DND-41 (cell line): Measurements from ENCODE around the gene CMPK1.

Source experiments
- ATAC-seq: fragments of 200-7000 bp; cut with Tn5 transposase; 3 replicates; pipeline ENCODE4 v1.9.1; 2021; ENCODE audit warnings: low read depth; ENCODE audit not compliant: insufficient read depth
- DNase-seq: peaks from one replicate; pipeline ENCODE4 v3.0.0-alpha.2; 2020
- H2AFZ ChIP-seq: 2 replicates; pipeline ENCODE4 v1.6.0; 2012; ENCODE audit warnings: low read depth, low read length
- H3K27ac ChIP-seq: 2 replicates; pipeline ENCODE4 v1.5.1; 2012; ENCODE audit warnings: low read length, inconsistent platforms
- H3K27me3 ChIP-seq: fragments of 200-600 bp; sonication (generic); 2 replicates; pipeline ENCODE4 v1.6.0; 2012; ENCODE audit warnings: low read length, mild to moderate bottlenecking, inconsistent platforms; ENCODE audit not compliant: insufficient read depth, poor library complexity
- H3K36me3 ChIP-seq: 2 replicates; pipeline ENCODE4 v1.5.1; 2012; ENCODE audit warnings: low read length, inconsistent platforms; ENCODE audit not compliant: insufficient read depth
- H3K4me1 ChIP-seq: 2 replicates; pipeline ENCODE4 v1.5.1; 2012; ENCODE audit warnings: mild to moderate bottlenecking, low read length; ENCODE audit not compliant: insufficient read depth
- H3K4me2 ChIP-seq: 2 replicates; pipeline ENCODE4 v1.6.0; 2012; ENCODE audit warnings: mild to moderate bottlenecking, moderate library complexity, low read length, inconsistent platforms; ENCODE audit not compliant: insufficient read depth
- H3K4me3 ChIP-seq, 2 experiments: fragments of 200-600 bp in 1 of 2; shearing (Covaris generic) in 1 of 2; 2 replicates each; pipeline ENCODE4 v1.5.1; 2012 to 2016; ENCODE audit warnings: inconsistent platforms in 2 of 2, low read length in 2 of 2, mild to moderate bottlenecking in 2 of 2, low read depth in 1 of 2, moderate library complexity in 1 of 2
- H3K79me2 ChIP-seq: 2 replicates; pipeline ENCODE4 v1.6.0; 2012; ENCODE audit warnings: low read length, inconsistent platforms; ENCODE audit not compliant: insufficient read depth
- H3K9ac ChIP-seq: 2 replicates; pipeline ENCODE4 v1.6.0; 2012; ENCODE audit warnings: low read depth, mild to moderate bottlenecking, inconsistent platforms, low read length, moderate library complexity
- H3K9me3 ChIP-seq: 2 replicates; pipeline ENCODE4 v1.5.1; 2012; ENCODE audit warnings: low read length, moderate library complexity, mild to moderate bottlenecking, inconsistent platforms; ENCODE audit not compliant: insufficient read depth, severe bottlenecking
- H4K20me1 ChIP-seq: 2 replicates; pipeline ENCODE4 v1.6.0; 2012; ENCODE audit warnings: low read length; ENCODE audit not compliant: insufficient read depth
- EZH2 ChIP-seq: IDR thresholded peaks from 3 replicates; pipeline ENCODE4 v1.6.1; 2012; ENCODE audit warnings: borderline replicate concordance, low read depth, mild to moderate bottlenecking, moderate library complexity, low read length, inconsistent platforms; ENCODE audit not compliant: severe bottlenecking
- TF ChIP-seq, protein P1 (sequence below): IDR thresholded peaks from 2 replicates; pipeline ENCODE4 v1.5.1; 2012; ENCODE audit warnings: borderline replicate concordance, low read length, moderate library complexity, mild to moderate bottlenecking; ENCODE audit not compliant: poor library complexity, severe bottlenecking; ENCODE audit errors: extremely low read depth

The CMPK1 gene

DNA sequence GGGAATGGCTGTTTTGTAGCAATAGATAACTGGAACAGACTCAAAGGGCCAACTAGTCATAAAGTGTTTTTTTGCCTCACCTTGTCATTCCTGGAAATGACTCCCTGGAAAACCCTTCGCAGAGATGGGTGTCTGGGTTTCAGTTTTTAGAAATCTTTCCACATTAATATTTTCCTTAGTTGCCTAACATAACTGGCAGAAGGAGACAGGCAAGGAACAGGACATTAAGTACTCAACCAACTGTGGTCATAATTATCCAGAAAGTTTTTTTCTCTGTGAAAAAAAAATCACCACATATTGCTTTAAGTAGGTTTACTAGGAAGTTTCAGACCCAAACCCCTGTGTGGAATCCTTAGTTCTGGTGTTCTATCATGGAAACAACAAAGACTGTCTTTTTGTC is 3.4 kb upstream of the CMPK1 start:
- no peak overlapping the region for H3K9ac ChIP-seq
- ATAC-seq (no peak), DNase-seq (no peak)
- H3K4me1 ChIP-seq, result peaks cover 22% of the 10 kb centered on the region
- H3K9me3 ChIP-seq, result no peaks in the 10 kb centered on the region
- H4K20me1 ChIP-seq, result no peaks in the 10 kb centered on the region; the same call in 1 of the 2 replicates
- H3K4me2 ChIP-seq, result no peak overlapping the region
- TF ChIP-seq, protein P1, sequence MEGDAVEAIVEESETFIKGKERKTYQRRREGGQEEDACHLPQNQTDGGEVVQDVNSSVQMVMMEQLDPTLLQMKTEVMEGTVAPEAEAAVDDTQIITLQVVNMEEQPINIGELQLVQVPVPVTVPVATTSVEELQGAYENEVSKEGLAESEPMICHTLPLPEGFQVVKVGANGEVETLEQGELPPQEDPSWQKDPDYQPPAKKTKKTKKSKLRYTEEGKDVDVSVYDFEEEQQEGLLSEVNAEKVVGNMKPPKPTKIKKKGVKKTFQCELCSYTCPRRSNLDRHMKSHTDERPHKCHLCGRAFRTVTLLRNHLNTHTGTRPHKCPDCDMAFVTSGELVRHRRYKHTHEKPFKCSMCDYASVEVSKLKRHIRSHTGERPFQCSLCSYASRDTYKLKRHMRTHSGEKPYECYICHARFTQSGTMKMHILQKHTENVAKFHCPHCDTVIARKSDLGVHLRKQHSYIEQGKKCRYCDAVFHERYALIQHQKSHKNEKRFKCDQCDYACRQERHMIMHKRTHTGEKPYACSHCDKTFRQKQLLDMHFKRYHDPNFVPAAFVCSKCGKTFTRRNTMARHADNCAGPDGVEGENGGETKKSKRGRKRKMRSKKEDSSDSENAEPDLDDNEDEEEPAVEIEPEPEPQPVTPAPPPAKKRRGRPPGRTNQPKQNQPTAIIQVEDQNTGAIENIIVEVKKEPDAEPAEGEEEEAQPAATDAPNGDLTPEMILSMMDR, result no peak
- TF ChIP-seq EZH2, result no peak
- no peaks in the 10 kb centered on the region for H3K27me3 ChIP-seq
- H3K4me3 ChIP-seq, result no peak overlapping the region
- H3K36me3 ChIP-seq, result no peaks in the 10 kb centered on the region
- H3K79me2 ChIP-seq, result peaks cover 21% of the 10 kb centered on the region
- H3K27ac ChIP-seq, result no peak overlapping the region
- H2AFZ ChIP-seq, result no peak overlapping the region

DNA sequence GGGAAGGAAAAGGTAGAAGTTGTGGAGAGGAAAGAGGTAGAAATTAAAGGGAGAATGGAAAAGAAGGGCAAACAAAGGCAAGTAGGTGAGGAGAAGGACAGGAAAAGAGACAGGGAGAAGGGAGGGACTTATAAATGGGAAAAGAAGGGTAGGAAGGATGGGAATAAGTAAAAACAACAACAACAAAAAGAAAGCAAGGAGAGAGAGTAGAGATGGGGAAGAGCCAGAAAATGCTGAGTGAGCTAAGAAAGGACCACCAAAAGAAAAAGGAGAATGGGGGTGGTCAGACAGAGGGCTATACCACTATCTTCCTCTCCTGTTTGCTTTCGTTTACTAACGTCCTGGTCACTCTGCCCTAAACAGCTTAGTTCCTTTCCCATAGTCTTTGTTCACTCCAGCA is 1.7 kb upstream of the CMPK1 start:
- H3K27me3 ChIP-seq, result no peaks in the 10 kb centered on the region
- H3K79me2 ChIP-seq, result peaks cover 38% of the 10 kb centered on the region
- H3K36me3 ChIP-seq, result no peaks in the 10 kb centered on the region; the same call in 1 of the 2 replicates
- DNase-seq (no peak), ATAC-seq (no peak)
- peak overlapping the region; percentile 80; the same call in 1 of the 2 replicates for H3K4me2 ChIP-seq
- no peaks in the 10 kb centered on the region for H3K9me3 ChIP-seq
- H3K9ac ChIP-seq, result no peak overlapping the region
- H3K4me1 ChIP-seq, result peaks cover 36% of the 10 kb centered on the region
- no peak overlapping the region for H2AFZ ChIP-seq
- no peak overlapping the region for H3K4me3 ChIP-seq
- no peak overlapping the region for H3K27ac ChIP-seq
- TF ChIP-seq, protein P1, result no peak
- no peak for TF ChIP-seq EZH2
- H4K20me1 ChIP-seq, result peaks cover 3% of the 10 kb centered on the region; the same call in 1 of the 2 replicates

DNA sequence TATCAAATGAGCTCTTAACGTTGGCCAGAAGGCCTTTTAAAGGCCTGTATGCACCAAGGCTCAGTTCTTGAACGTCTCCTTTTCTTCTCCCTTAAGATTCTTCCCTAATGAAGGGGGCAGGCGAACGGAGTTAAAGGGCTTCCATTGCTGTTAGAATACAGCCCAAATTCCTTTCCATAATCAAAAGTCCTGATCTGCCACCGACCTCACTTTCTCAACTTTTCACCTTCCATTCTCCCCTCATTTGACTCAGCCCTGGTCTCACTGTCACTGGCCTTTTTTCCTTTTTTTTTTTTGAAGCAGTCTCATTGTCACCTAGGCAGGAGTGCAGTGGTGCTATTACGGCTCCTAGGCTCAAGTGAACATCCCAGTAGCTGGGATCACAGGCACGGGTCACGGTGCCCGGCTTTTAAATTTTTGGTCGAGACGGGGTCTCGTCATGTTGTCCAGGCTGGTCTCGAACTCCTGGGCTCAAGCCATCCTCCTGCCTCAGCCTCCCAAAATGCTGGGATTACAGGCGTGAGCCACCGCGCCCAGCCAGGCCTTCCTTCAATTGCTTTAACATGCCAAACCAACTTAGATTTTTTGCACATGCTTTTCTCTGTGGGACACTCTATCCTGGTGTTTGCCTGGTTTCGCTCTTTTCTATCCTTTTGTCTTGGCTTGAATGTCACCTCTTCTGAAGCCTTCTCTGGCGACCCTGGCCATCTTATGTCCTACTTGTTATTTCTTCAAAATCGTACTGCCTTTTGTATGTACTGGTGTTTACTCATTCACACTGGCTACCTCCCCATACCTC is 612 bp upstream of the CMPK1 start:
- TF ChIP-seq, protein P1, result no peak
- TF ChIP-seq EZH2, result no peak
- Histone ChIP-seq H3K4me2 (peak overlapping the region; percentile 80), H3K27me3 (no peaks in the 10 kb centered on the region), H3K4me1 (peaks cover 43% of the 10 kb centered on the region), H3K36me3 (no peaks in the 10 kb centered on the region; the same call in 1 of the 2 replicates), H3K9me3 (no peaks in the 10 kb centered on the region), H4K20me1 (peaks cover 3% of the 10 kb centered on the region; the same call in 1 of the 2 replicates), H3K9ac (peak overlapping the region; percentile 94), H3K27ac (peak overlapping the region; percentile 76), H2AFZ (peak overlapping the region; percentile 88), H3K4me3 (peak overlapping the region; percentile 60 to 76), H3K79me2 (peaks cover 49% of the 10 kb centered on the region)
- no peak for DNase-seq
- no peak for ATAC-seq
